Mesenchymal stem cell (in vitro differentiated cells and primary cell): ENCODE measurements around the gene SSNA1.

Source experiments
- DNase-seq: peaks from one replicate; pipeline ENCODE4 v3.0.0-alpha.2; 2013
- H2AFZ ChIP-seq: one replicate; pipeline ENCODE4 v1.6.1; 2013; ENCODE audit warnings: low read depth, mild to moderate bottlenecking, control low read depth, inconsistent platforms, low read length, moderate library complexity
- H2AK5ac ChIP-seq: 2 replicates; pipeline ENCODE4 v1.6.1; 2013; ENCODE audit warnings: low read length, moderate library complexity, mild to moderate bottlenecking, inconsistent platforms; ENCODE audit not compliant: severe bottlenecking
- H2BK120ac ChIP-seq: one replicate; pipeline ENCODE4 v1.6.1; 2013; ENCODE audit warnings: low read depth, mild to moderate bottlenecking, inconsistent platforms, low read length, moderate library complexity
- H2BK12ac ChIP-seq, 2 experiments: one replicate each; pipeline ENCODE4 v1.6.1; 2013; ENCODE audit warnings: inconsistent platforms in 2 of 2, low read length in 2 of 2, mild to moderate bottlenecking in 2 of 2, moderate library complexity in 2 of 2, control low read depth in 1 of 2
- H2BK15ac ChIP-seq: one replicate; pipeline ENCODE4 v1.6.1; 2013; ENCODE audit warnings: mild to moderate bottlenecking, low read depth, inconsistent platforms; ENCODE audit not compliant: poor library complexity, severe bottlenecking
- H2BK5ac ChIP-seq: 2 replicates; pipeline ENCODE4 v1.6.1; 2013; ENCODE audit warnings: low read depth, mild to moderate bottlenecking, low read length, control low read depth, inconsistent platforms; ENCODE audit not compliant: poor library complexity, severe bottlenecking
- H3K14ac ChIP-seq, 2 experiments: one replicate each; pipeline ENCODE4 v1.6.1; 2013; ENCODE audit warnings: inconsistent platforms in 2 of 2, low read length in 2 of 2, control low read depth in 1 of 2, mild to moderate bottlenecking in 1 of 2, moderate library complexity in 1 of 2
- H3K18ac ChIP-seq, 2 experiments: one replicate each; pipeline ENCODE4 v1.6.1; 2013; ENCODE audit warnings: inconsistent platforms in 2 of 2, low read length in 2 of 2, control low read depth in 1 of 2, low read depth in 1 of 2, mild to moderate bottlenecking in 1 of 2
- H3K23ac ChIP-seq, 2 experiments: one replicate each; pipeline ENCODE4 v1.6.1; 2013; ENCODE audit warnings: inconsistent platforms in 2 of 2, low read length in 2 of 2, mild to moderate bottlenecking in 2 of 2, moderate library complexity in 2 of 2, control low read depth in 1 of 2
- H3K27ac ChIP-seq: 2 replicates; pipeline ENCODE4 v1.5.1; 2013; ENCODE audit warnings: mild to moderate bottlenecking, moderate library complexity, low read length, control low read depth, inconsistent platforms; ENCODE audit not compliant: poor library complexity, severe bottlenecking
- H3K27me3 ChIP-seq, 2 experiments: 2 replicates each; pipeline versions ENCODE4 v1.6.1 to v1.7.0; 2013; ENCODE audit warnings: low read length in 2 of 2, mild to moderate bottlenecking in 2 of 2, moderate library complexity in 2 of 2, control low read depth in 1 of 2, inconsistent platforms in 1 of 2; ENCODE audit not compliant: control insufficient read depth in 1 of 2, insufficient read depth in 1 of 2
- H3K36me3 ChIP-seq, 2 experiments: 2 replicates each; pipeline versions ENCODE4 v1.6.1 to v1.7.0; 2013; ENCODE audit warnings: low read length in 2 of 2, control low read depth in 1 of 2, inconsistent platforms in 1 of 2, low read depth in 1 of 2, mild to moderate bottlenecking in 1 of 2; ENCODE audit not compliant: insufficient read depth in 2 of 2, control insufficient read depth in 1 of 2
- H3K4ac ChIP-seq, 2 experiments: one replicate each; pipeline ENCODE4 v1.6.1; 2013; ENCODE audit warnings: inconsistent platforms in 2 of 2, low read length in 2 of 2, mild to moderate bottlenecking in 2 of 2, moderate library complexity in 2 of 2, control low read depth in 1 of 2, low read depth in 1 of 2
- H3K4me1 ChIP-seq: 2 replicates; pipeline ENCODE4 v1.6.1; 2013; ENCODE audit warnings: low read depth, low read length, control low read depth; ENCODE audit not compliant: control insufficient read depth, insufficient read depth
- H3K4me2 ChIP-seq: 2 replicates; pipeline ENCODE4 v1.6.1; 2013; ENCODE audit warnings: low read length, mild to moderate bottlenecking, inconsistent platforms; ENCODE audit not compliant: poor library complexity, severe bottlenecking
- H3K4me3 ChIP-seq, 2 experiments: 2 replicates each; pipeline versions ENCODE4 v1.5.1 to v1.7.0; 2013; ENCODE audit warnings: low read length in 2 of 2, mild to moderate bottlenecking in 2 of 2, control low read depth in 1 of 2, low read depth in 1 of 2; ENCODE audit not compliant: insufficient read depth in 1 of 2
- H3K79me1 ChIP-seq: replicated peaks from 2 replicates; pipeline ENCODE4 v1.6.1; 2013; ENCODE audit warnings: mild to moderate bottlenecking, control low read depth, low read length, inconsistent platforms; ENCODE audit not compliant: poor library complexity, severe bottlenecking
- H3K9ac ChIP-seq: 2 replicates; pipeline ENCODE4 v1.7.0; 2013; ENCODE audit warnings: mild to moderate bottlenecking, low read length, moderate library complexity
- H3K9me3 ChIP-seq: 2 replicates; pipeline ENCODE4 v1.7.0; 2013; ENCODE audit warnings: mild to moderate bottlenecking, low read length; ENCODE audit not compliant: control insufficient read depth
- H4K8ac ChIP-seq: one replicate; pipeline ENCODE4 v1.6.1; 2013; ENCODE audit warnings: inconsistent platforms, mild to moderate bottlenecking, low read length, moderate library complexity
- H4K91ac ChIP-seq: one replicate; pipeline ENCODE4 v1.6.1; 2013; ENCODE audit warnings: mild to moderate bottlenecking, low read length, inconsistent platforms
- WGBS: methylation state at CpG from one replicate; pipeline ENCODE4 v1.1.7; 2013; ENCODE audit warnings: mixed read lengths; 5-methylcytosine and 5-hydroxymethylcytosine counted together

Gene SSNA1

DNA sequence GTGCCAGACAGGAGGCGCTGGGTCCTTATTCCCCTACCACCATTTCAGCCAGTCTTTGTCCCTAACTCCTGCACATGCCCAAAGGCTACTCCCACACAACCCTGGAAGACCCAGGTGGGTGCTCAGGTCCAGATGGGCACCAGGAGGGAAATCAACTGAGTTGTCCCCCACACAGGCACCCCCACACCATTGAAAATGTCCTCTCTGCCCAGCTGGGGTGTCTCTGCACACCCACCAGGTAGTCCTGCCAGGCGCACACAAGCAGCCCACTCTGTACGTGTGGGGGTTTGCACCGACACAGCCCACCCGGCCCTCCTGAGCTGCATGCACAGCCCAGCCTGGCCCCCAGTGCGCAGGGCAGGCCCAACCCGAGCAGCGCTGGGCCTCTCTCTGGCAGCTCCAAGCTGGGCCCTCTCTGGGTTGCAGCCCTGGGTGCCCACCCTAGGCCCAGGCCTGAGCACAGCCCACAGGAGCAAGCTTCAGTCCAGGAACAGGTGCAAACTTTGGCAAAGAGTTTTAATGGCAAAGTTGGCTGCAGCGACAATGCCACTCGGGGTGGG, 31.4 kb downstream of the SSNA1 start:
- DNase-seq, result no peak
- Histone ChIP-seq H3K79me1 (no peaks in the 10 kb centered on the region), H3K4me2 (no peak overlapping the region), H3K14ac (no peak overlapping the region), H3K27ac (no peak overlapping the region), H3K18ac (no peak overlapping the region), H2AFZ (no peak overlapping the region), H3K23ac (no peak overlapping the region), H3K4me3 (no peak overlapping the region), H3K9ac (no peak overlapping the region), H3K9me3 (no peaks in the 10 kb centered on the region), H2BK12ac (no peak overlapping the region), H3K36me3 (peaks cover 2 to 27% of the 10 kb centered on the region in 2 experiments), H3K4me1 (peaks cover 67% of the 10 kb centered on the region), H2BK5ac (no peak overlapping the region), H2BK15ac (no peak overlapping the region), H3K4ac (no peak overlapping the region), H4K91ac (no peak overlapping the region), H2BK120ac (no peak overlapping the region), H3K27me3 (no peaks in the 10 kb centered on the region), H4K8ac (no peak overlapping the region), H2AK5ac (no peak overlapping the region)
- WGBS, result 93% methylated on average over 10 of the region's 10 CpGs

DNA sequence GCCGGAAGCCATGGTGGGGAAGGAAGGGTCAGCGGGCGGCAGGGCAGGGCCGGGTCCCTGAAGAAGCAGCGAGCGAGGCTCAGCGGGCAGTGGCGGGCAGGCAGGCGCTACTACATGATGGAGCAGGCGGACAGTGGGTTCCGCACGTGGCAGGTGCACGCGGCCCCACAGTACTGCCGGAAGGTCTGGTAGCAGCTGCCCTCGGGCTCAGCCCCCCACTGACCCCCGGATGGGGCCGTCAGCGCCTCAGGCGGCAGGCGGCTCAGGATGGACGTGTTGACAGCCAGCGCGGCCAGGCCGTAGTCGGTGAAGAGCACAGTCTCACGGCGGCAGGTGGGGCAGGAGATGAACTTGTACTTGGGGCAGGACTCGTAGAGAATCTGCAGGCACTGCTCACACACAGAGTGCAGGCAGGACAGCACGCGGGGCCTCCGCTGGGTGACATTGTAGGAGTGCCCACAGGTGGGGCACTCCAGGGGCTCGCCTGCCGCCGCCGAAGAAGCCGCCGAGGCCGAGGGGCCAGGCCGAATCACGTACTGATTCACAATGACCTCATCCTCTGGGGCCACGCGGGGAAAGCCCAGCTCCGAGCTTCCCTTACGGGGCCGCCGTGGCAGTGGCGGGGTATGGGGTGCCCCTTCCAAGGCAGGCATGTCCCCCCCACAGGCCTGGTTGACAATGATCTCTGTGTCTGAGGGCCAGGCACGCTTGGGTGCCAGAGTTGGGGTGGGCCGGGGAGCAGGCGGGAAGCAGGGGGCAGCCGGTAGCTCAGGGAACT, 32.0 kb downstream of the SSNA1 start:
- Histone ChIP-seq H3K4me1 (peaks cover 67% of the 10 kb centered on the region), H3K9ac (no peak overlapping the region), H3K79me1 (no peaks in the 10 kb centered on the region), H3K4ac (no peak overlapping the region), H3K18ac (no peak overlapping the region), H3K4me2 (no peak overlapping the region), H3K36me3 (peaks cover 0 to 20% of the 10 kb centered on the region in 2 experiments), H2BK15ac (no peak overlapping the region), H2AK5ac (no peak overlapping the region), H3K23ac (no peak overlapping the region), H2BK5ac (no peak overlapping the region), H3K4me3 (peak overlapping the region in 1 of 2 experiments; percentile 14), H4K8ac (no peak overlapping the region), H3K14ac (no peak overlapping the region), H4K91ac (peak overlapping the region; percentile 14), H3K9me3 (no peaks in the 10 kb centered on the region), H2AFZ (no peak overlapping the region), H2BK120ac (no peak overlapping the region), H3K27ac (no peak overlapping the region), H2BK12ac (peak overlapping the region in 1 of 2 experiments; percentile 70), H3K27me3 (no peaks in the 10 kb centered on the region)
- 92% methylated on average over 51 of the region's 52 CpGs for WGBS
- DNase-seq, result no peak

DNA sequence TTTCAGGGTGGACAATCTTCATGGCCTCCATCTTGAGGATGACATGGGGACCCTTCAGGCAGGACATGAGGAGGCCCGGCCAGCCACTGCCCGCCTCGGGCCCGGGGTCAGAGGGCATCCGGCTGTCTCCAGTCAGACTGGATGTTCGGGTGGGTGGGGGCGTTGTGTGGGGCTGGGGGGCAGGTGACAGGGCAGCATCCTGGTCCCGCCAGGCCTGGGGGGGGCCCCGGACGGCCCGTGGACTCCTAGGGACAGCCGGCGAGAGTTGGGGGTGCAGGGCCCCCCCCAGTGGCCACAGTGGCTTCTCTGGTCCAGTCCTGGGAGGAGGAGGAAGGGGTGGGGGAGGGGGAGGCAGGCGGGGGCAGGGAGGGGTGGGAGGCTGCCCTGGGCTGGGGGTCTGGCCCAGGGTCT, 32.6 kb downstream of the SSNA1 start:
- Histone ChIP-seq H2BK5ac (no peak overlapping the region), H3K4me3 (no peak overlapping the region), H3K18ac (no peak overlapping the region), H3K9me3 (no peaks in the 10 kb centered on the region), H2BK15ac (no peak overlapping the region), H3K23ac (no peak overlapping the region), H2AK5ac (no peak overlapping the region), H4K8ac (no peak overlapping the region), H3K27me3 (no peaks in the 10 kb centered on the region), H3K4ac (no peak overlapping the region), H3K36me3 (peaks cover 0 to 19% of the 10 kb centered on the region in 2 experiments), H4K91ac (no peak overlapping the region), H2BK120ac (no peak overlapping the region), H2BK12ac (no peak overlapping the region), H3K4me1 (peaks cover 70% of the 10 kb centered on the region), H3K4me2 (peak overlapping the region; percentile 80), H2AFZ (no peak overlapping the region), H3K79me1 (no peaks in the 10 kb centered on the region), H3K27ac (no peak overlapping the region), H3K9ac (no peak overlapping the region), H3K14ac (no peak overlapping the region)
- no peak for DNase-seq
- WGBS, result 92% methylated on average over 8 of the region's 14 CpGs

DNA sequence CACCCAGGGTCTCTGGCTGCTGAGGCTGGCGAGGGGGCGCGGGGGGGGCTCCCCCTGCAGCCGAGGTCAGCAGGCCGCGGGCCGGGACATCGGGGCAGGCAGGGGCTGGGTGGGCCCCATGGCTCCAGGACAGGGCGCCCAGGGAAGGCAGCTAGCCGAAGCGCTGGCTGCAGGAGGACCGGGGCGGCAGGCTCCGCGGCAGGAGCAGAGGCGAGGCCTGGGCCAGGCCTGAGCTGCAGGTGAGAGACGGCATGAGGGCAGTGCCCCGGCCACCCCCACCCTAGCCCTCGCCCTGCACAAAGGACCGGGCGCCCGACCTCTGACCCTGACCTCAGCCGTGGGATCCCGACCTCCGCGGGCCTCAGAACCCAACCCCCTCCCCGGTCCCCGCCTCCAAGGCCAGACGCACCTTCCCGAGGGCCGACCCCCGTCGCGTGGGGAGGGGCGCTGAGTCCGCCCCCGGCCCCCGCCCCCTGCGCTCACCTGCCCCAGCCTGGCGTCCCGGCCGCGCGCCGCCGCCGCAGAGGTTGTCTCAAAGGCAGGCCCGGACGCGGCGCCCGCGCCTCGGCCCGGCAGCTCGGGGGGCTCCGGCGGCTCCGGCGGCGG, 33.1 kb downstream of the SSNA1 start:
- H3K14ac ChIP-seq, result no peak overlapping the region
- no peak overlapping the region for H2BK5ac ChIP-seq
- H2BK12ac ChIP-seq, result no peak overlapping the region
- peaks cover 69% of the 10 kb centered on the region for H3K4me1 ChIP-seq
- peak overlapping the region in 1 of 2 experiments; percentile 31 for H3K18ac ChIP-seq
- no peaks in the 10 kb centered on the region for H3K27me3 ChIP-seq
- no peak overlapping the region for H3K27ac ChIP-seq
- no peaks in the 10 kb centered on the region for H3K79me1 ChIP-seq
- DNase-seq, result no peak
- H3K23ac ChIP-seq, result no peak overlapping the region
- H4K8ac ChIP-seq, result peak overlapping the region; percentile 50
- no peak overlapping the region for H4K91ac ChIP-seq
- H2AFZ ChIP-seq, result no peak overlapping the region
- peaks cover 0 to 14% of the 10 kb centered on the region in 2 experiments for H3K36me3 ChIP-seq
- no peak overlapping the region for H2BK120ac ChIP-seq
- H3K4ac ChIP-seq, result no peak overlapping the region
- peak overlapping the region in 1 of 2 experiments; percentile 54 for H3K4me3 ChIP-seq
- no peak overlapping the region for H3K9ac ChIP-seq
- H3K4me2 ChIP-seq, result peak overlapping the region; percentile 80
- H3K9me3 ChIP-seq, result no peaks in the 10 kb centered on the region
- 23% methylated on average over 27 of the region's 61 CpGs for WGBS
- H2BK15ac ChIP-seq, result no peak overlapping the region
- H2AK5ac ChIP-seq, result no peak overlapping the region
